ENCODE measurements around the gene NAA38.

Gene NAA38

DNA sequence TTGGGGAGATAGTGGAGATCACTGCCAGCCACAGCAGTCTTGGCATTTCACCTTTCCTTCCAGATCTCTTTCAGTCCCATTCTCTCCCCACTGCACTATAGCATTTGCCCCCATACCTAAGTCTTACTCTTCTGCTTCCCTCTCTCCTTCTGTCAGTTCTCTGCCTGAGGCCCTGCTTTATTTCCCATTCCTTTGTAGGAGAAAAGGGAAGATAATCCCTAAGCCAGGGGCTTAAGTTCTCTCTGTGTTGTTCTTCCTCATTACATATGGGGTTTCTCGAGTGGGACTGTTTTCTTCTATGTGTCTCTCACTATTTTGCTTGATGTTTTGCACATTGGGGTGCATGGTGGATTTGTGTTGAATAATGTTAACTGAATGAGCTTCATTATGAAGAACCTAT, 16.9 kb downstream of the NAA38 start:
- no peak for DNase-seq (ENCODE audit: low read depth)

DNA sequence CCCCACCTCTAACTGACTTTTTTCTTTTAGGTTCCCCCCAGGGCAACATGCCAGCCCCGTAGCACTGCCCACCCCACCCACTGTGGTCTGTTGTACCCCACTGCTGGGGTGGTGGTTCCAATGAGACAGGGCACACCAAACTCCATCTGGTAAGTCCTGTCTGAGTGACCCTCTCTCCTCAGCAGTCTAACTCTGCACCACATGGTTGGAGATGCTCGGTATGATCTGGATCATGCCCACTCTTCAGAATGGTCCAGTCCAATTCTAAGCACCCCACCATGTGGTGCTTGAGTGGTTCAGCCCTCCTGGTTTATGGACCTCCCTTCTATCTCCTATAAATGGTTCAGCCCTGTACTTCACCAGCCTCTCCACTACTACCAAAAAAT, 17.5 kb downstream of the NAA38 start:
- DNase-seq (ENCODE audit: low read depth) = no peak

DNA sequence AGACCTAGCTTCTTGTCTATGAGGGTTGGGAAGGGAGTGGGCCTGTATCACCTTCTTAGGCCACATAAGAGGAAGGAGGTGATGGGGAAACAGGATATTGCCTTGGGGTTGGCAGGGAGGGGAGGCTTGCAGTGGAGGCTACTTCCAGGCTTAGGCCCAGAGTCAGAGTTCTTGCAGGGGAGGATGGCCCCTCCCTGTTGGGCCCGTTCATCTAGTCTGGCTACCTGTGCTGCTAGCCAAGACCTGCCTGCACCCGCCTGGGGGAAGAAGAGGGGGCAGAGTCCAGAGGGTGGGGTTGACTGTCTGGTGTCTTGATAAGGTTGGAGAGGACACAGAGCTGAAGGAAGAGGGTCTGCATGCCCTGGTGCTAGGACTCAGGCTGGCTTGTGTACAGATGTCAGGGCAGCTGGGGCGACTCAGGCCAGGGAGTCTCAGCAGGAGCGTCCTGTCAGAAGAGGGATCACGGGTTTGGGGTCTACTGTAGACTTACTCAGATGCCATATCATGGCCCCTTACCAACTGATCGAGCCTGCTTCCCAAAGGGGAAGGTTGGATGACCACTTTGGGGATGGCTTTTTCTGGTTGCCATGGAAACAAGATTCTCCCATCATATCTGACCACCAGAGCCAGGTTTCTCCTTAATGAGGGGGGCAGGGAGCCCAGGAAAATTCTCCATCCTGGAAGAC, 18.0 kb downstream of the NAA38 start:
- no peak for DNase-seq (ENCODE audit: low read depth)

DNA sequence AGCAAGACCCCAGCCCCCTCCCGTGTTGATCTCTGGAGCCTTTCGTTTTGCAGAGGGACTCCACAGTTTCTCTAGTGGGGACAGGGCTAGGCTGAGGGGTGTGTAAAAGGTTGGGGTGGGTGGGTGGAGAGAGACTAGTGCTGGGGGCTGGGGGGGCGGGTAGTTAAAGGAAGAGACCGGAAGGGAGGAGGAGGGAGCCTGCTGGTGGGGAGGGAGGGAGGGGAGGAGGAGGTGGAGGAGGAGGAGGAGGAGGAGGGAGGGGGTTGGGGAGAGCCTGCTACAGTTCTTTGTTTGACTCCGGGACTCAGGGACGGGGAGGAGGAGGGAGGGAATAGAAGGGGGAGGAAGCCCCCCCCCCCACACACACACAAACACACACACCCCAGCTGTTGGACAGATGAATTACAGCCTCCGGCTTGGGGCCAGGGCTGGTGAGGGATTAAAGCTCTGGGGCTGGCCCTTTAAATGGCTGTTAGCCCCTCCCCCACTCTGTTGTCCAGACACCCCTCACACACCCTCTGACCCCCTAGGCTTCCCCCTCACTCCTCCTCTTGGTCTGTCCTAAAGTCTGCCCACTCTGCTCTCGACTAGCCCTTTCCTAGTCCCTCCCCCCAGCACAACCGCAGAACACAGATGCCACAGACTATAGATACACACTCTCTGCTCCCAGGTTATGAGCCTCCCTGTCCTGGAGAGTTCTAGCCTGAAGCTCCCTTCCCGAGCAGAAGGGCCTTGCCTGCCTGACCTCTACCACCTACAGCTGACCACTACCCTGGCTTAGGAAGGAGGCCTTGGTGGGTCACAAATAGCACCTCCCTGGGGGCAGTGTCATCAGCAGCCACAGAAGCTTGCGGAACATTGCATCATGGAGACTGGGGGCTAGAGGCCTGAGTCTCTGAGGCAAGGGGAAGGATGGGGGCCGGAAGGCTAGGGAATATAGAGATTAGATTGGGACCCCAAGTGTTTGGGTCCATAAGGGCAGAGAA, 19.0 kb downstream of the NAA38 start:
- DNase-seq (ENCODE audit: low read depth) = no peak

DNA sequence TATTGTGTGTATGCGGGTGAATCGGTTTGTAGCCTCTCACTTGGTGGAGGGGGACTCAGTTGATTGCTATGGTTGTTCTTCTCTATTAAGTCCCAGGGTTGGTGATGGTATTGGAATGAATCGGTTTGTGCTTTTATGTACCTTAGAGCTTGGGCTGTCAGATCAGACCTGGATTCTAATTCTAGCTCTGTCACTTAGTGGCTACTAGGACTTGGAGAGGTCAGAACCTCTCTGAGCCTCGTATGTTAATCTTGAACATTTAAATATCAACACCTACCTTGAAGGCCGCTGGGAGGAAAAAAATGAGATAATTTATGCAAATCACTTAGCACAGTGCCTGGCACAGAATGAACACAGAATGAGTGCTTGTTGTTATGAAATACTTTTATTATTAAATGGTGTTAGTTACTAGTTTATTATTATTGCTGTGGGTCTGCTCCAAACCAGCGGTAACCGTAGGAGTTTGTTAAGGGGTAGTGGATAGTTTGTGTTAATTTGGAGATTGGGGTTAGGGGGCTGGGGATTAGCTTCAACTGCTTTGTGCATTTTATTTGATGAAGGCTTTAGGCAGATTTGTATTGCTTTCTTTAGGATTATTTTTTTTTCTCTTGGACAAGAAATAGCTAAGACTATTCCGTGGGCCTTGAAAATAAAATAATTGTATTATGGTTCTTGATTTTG, 19.8 kb downstream of the NAA38 start:
- no peak for DNase-seq (ENCODE audit: low read depth)

DNA sequence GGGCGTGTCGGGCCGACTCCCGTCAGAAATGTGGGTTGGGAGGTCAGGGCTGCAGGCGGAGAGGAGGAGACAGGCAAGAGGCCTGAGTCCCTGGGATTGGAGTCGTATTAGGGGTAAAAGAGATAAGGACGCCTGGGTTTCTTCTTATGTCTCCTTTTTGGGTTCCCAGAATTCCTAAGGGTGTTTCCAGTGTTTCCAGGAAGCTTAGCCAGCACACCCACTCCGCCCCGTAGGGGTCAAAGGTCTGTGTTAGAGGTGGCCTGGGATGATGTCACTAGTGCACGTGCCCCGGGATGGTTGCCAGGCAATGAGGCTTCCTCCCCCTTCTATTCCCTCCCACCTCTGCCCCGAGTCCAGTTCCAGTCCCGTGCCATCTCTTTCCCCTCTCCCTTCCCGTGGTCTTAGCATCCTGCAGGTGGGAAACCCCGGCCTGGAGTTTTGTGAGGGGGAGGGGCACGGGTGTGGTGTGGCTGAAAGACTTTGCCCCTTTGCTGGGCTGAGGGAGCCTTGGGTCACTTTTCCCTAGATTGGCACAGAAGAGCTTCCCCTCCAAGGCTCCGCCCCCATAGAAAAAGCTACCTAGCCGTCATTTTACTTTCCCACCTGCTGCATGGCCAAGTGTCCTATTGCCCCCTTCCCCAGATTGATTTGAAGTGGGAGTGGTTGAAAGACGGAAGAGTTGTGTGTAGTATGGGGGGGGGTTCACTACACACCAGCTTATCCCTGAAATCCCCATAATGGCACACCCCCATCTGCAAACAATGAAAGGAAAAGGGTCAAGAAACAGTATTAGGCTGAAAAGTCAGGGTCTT, 20.6 kb downstream of the NAA38 start:
- DNase-seq (ENCODE audit: low read depth) = no peak

DNA sequence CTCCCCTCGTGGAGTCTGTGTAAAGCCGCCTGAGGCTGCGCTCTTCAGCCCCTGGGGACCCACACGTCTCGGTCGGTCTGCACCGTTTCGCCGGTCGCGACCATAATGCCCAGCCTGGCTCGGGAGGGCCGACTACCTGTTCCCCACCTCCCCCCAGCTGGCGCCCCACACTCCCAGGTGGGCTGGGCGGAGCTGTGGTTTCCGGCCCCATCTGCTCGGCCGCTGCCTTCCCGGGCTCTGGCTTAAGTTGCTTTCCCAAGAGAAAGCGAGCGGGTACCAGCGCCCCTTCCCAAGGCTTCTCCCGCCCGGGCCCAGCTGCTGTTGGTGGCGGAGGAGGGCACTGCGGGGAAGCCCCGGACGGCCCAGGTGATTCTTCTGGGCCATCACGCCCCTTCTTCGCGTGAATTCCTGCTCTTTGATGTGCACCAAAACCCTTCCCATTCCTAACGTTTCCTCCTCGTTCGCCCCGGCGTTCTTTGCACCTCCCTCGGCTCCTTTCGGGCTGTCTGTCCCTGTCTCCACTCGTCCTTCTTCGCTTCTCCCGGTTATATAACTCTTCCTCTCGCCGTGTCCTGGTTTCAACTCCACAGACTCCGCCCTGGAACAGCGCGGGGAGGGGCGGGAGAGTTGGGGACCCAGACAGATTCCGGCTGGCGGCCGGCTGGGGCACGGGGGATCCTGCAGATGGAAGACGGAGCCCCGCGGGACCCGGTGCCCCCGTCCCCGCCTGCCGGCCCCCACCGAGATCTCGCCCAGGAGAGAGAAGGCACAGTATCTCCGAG, 21.4 kb downstream of the NAA38 start:
- no peak for DNase-seq (ENCODE audit: low read depth)

DNA sequence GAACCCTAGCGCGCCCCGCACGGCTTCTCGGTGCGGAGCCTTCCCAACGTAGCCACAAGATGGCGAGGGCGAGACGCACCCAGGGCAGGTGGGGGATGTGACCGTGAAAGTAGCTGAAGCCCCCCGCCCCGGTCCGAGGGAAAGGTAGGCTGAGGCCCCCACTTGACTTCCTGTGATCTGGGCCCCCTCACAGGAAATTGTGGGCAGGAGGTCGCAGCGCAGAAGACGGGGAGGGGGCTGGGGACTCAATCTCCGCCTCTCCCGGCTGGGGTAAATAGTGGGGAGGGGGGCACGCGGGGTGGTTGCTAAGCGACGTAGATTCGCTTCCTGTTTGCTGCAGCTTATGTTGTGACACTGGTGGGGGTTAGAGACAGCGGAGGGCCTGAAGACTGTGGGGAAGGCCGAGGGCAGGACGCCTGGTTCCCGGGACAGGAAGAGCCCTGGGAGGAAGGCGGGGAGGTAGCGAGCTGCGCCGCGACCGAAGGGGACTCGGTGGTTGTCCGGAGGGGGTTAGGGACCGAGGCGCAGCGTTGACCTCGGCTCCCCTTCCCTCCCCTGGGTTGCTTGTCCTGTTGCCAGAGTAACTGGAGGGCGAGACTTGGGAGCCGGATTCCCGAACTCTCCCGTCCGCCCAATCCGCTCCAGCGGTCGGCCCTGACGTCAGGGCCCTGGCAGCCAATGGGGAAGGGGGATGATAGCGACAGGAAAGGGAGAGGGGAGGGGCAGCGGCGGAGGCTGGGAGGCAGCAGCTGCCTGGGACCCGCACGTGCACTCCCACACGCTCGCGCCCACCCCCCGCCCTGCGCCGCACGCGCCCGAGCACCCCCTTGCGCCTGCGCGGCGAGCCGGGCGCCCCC, 22.2 kb downstream of the NAA38 start:
- peak; percentile 84 for DNase-seq (ENCODE audit: low read depth)

DNA sequence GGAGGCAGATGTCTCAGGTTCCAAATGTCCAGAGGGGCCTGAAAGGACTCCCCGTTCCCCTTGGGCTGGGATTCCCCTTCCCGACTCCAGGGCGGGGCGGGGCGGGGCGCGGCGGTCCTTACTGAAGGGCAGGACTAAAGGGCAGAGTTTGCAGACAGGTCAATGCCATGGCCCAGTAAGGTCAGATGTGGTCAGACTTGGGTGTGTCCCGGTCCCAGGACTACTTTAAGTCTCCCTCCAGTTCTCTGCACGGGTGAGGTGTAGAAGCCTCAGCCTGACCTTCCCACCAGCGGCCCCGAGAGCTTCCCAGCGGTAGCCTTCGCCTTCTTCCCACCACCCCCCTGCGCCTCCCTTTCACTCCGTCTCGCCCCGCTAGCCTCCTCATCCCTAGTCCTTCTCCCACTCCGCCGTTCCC, 22.8 kb downstream of the NAA38 start:
- DNase-seq (ENCODE audit: low read depth) = no peak

DNA sequence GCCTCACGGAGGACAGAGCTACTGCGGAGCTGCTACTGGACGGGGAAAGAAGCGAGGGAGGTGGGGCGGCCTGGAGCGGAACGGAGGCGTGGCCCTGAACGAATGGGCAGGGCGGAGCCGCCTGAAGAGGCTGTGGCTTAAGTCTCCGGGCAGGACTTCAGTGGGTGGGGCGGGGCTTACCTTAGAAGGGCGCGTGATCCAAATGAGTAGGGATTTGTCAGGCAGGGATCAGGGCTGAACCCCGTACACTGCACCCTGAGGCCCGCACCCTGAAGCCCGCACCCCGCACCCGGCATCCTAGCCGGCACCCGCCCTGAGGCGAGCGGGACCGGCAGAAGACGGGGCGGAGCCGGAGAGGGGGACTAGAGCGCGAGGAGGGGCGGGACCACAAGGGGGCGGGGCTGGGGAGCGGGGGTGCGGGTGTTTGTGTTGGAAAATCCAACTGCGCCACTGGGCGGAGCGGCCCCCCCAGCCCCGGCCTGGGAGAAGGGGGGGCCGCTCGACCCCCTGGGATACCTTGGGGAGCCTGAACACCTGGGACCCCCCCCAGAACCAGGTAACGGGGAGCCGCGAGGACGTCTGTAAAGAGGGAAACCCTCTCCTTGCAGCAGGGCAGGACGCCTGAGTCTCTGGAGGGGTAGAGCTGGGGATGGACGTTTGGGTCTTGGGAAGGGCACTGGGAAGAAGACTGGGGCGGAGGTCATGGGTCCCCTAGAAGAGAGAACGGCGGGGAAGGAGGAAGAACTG, 23.4 kb downstream of the NAA38 start, which contains the start of gene KDM6B:
KDM6B (plus strand) TSS at position 423 of the 747 bp plus-strand sequence. CDS start 11,338 bp downstream, outside the sequence.
- DNase-seq (ENCODE audit: low read depth) = no peak

DNA sequence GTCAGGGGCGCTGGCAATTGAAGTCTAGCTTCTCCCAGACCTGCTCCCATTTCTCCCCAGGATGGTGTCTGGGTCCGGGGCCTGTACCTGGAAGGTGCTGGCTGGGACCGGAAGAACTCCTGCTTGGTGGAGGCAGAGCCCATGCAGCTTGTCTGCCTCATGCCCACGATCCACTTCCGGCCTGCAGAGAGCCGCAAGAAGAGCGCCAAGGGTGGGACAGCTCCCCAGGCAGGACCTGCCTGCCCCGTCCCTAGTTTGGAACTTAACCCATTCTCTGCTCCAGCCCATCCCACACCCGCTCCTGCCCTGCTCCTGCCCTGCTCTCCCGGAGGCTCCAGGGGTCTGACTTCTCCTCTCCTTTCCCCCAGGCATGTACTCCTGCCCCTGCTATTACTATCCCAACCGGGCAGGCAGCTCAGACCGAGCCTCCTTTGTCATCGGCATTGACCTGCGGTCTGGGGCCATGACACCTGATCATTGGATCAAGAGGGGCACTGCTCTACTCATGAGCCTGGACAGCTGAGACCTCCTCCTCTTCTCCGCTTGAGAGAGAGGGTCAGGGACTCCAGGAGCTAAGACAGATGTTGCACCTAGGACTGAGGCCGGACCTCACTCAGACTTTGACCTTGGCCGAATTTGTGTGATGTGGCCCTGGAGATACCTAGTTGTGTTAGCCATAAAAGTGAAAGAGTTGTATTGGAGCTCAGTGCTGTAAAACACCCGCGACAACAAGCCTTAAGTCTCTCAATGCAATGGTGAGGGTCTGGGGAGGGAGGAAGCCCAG, 24.2 kb downstream of the NAA38 start:
- no peak for DNase-seq (ENCODE audit: low read depth)

DNA sequence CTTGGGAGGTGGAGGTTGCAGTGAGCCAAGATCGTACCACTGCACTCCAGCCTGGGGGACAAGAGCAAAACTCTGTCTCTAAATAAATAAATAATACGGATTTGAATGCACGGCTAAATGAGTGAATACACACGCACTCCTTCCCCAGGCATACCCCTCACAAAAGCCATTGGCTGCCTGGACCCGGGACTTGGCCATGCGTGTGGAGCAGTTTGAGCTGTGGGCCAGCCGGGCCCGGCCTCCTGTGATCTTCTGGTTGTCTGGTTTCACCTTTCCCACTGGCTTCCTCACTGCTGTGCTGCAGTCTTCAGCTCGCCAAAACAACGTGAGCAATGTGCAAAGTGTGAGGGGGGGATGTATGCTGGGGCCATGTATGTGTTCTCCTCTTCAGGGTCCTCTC, 24.9 kb downstream of the NAA38 start:
- DNase-seq (ENCODE audit: low read depth) = no peak

DNA sequence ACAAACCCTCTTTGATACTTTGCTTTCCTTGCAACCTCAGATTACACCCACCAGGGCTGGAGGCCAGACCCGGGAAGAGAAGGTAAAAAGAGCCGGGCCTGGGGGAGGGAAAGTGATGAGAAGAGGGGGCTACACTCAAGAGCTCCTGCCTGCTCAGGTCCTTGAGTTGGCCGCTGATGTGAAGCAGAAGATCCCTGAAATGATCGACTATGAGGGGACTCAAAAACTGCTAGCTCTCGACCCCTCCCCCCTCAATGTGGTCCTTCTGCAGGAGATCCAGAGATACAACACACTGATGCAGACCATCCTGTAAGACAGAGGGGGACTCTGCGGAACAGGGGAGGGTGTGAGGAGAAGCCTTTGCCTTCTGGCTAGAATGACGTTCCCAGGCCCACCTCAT, 26.1 kb downstream of the NAA38 start:
- DNase-seq (ENCODE audit: low read depth) = no peak

DNA sequence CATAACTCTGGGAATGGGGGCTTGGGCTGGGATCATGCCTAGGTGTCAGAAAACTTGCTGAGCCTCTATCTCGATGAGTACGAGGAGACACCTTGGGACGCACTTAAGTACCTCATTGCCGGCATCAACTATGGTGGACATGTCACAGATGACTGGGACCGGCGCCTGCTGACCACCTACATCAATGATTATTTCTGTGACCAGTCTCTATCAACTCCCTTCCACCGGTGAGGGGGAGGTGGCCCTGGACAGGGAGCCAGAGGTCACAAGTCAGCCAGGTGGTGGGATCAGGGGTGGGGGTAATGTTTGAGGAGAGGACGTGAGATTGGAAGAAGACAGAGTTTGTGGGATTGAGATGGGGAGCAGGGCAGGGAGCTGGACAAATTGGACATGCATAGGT, 26.7 kb downstream of the NAA38 start:
- DNase-seq (ENCODE audit: low read depth) = no peak

DNA sequence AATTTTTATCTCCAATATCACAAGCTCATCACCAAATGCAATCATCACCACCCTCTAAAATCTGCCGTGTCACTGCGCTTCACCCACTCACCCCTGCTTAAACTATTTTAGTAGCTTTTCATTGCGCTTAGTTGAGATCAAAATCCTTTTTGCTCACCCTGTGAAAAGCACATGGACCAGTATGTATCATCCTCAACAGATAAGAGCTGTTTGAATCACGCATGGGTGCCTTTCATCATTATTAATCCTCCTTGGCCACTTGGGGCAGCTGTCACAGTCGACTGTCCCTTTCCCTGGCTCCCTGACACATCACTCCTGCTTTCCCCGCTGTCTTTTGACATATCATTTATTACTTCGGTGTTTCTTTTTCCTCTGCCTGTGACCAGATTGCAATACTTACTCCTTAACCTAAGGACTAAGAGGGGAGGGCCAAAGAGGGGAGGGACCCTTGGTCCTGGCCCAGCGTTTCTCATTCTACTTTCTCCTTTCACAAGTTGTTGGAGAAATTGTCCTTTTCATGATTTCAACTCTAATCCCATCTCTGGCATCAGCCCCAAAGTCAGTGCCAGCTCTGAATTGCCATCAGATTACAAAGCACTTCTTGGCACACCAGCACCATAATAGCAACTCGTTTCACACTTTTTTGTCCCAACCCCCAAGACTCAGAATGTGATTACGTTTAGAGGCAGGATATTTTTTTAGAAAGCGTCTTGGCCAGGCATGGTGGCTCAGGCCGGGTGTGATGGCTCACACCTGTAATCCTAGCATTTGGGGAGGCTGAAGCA, 32.0 kb downstream of the NAA38 start:
- DNase-seq (ENCODE audit: low read depth) = no peak

DNA sequence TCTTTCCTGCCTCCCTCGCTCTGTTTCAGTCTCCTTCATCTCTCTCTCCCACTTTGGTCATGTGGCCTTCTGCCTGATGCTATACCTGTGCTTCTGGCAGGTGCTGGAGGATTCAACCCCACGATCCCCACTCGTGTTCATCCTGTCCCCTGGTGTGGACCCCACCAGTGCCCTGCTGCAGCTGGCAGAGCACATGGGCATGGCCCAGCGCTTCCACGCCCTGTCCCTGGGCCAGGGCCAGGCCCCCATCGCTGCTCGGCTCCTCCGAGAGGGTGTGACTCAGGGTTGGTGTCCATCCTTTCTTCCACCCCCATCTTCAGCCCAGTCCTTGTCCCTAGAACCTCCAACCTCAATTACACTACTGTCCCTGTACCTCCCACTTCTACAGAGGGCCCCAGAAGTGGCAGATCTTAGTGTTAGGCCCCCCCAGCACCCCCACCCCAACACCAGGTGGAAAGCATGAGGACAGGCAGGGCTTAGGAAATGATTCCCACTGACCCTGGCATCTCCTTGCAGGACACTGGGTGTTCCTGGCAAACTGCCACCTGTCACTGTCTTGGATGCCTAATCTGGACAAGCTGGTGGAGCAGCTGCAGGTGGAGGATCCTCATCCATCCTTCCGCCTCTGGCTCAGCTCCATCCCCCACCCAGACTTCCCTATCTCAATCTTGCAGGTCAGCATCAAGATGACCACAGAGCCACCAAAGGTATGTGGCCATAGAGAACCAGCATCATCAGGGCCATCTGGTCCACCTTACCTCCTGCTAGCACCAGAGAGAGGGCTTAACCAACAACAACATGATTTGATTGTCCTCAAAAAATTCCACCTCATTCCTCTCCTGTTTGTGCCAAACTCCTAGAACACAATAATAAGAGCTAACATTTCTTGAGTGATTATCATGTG, 33.1 kb downstream of the NAA38 start:
- no peak for DNase-seq (ENCODE audit: low read depth)

DNA sequence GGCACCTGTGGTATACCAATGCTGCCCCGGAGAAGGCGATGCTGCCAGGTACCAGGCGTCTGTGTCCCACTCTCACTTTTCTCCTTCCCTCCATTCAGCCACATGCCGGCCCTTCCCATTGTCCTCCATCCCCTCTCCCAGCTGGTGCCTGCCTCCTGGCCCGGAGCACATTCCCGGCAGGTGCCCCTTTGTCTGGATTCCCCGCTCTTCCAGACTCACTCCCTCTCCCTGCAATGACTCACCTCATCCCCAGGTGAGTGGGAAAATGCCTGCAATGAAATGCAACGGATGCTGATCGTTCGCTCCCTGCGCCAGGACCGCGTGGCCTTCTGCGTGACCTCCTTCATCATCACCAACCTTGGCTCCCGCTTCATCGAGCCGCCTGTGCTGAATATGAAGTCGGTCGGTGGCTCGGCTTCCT, 33.8 kb downstream of the NAA38 start:
- DNase-seq (ENCODE audit: low read depth) = no peak
